RCC 7860 (cell line): ENCODE measurements around the gene ARRDC2.
"Not testable (repeated sequence)": the region's sequence is repeated elsewhere in the genome, so short reads cannot be mapped to it uniquely, and the experiment has no call there.

ENCODE experiments used
- DNase-seq: peaks from one replicate; pipeline ENCODE4 v3.0.0-alpha.2; 2015; ENCODE audit warnings: low spot score
- FAIRE-seq: peaks from 2 replicates; lab custom pipeline; 2012; peaks lifted over from hg19 to GRCh38; lab: Jason Lieb, UNC

ARRDC2 gene

GRCh38 chr19:17989425-17990094 is 18.4 kb upstream of the ARRDC2 start:
- FAIRE-seq (no peak), DNase-seq (no peak)

- no peak for DNase-seq
- FAIRE-seq, result no peak
These were observed 14.7 kb upstream of the ARRDC2 start for GRCh38 chr19:17993076-17993813.

GRCh38 chr19:17996826-17997316 is 11.1 kb upstream of the ARRDC2 start:
- DNase-seq, result peak; percentile 77
- FAIRE-seq, result no peak

GRCh38 chr19:17997969-17998826 is 9.8 kb upstream of the ARRDC2 start:
- FAIRE-seq, result no peak
- DNase-seq, result peak; percentile 23

GRCh38 chr19:17998827-17999150 is 9.2 kb upstream of the ARRDC2 start:
- FAIRE-seq (no peak), DNase-seq (no peak)

GRCh38 chr19:17999684-18000479 is 8.1 kb upstream of the ARRDC2 start:
- DNase-seq (no peak), FAIRE-seq (no peak)

- DNase-seq, result no peak
These were observed 7.5 kb upstream of the ARRDC2 start for GRCh38 chr19:18000480-18000914.

GRCh38 chr19:18000915-18001776 is 6.8 kb upstream of the ARRDC2 start:
- no peak for FAIRE-seq
- peak; percentile 78 for DNase-seq

More at GRCh38 chr19:18000480-18000914, 7.5 kb upstream of the ARRDC2 start:
- FAIRE-seq, result no peak

GRCh38 chr19:18001777-18002345 is 6.1 kb upstream of the ARRDC2 start:
- FAIRE-seq, result no peak

GRCh38 chr19:18002347-18002850 is 5.6 kb upstream of the ARRDC2 start:
- FAIRE-seq (no peak), DNase-seq (no peak)

More at GRCh38 chr19:18001777-18002345, 6.1 kb upstream of the ARRDC2 start:
- no peak for DNase-seq

GRCh38 chr19:18005750-18006149 is 2.2 kb upstream of the ARRDC2 start:
- DNase-seq, FAIRE-seq: not testable (repeated sequence)

- DNase-seq (peak; percentile 67), FAIRE-seq (no peak)
These were observed 690 bp upstream of the ARRDC2 start for GRCh38 chr19:18007044-18007916.

GRCh38 chr19:18008814-18009213 is 844 bp downstream of the ARRDC2 start:
- DNase-seq, result no peak
- FAIRE-seq, result no peak

- DNase-seq (peak; percentile 78), FAIRE-seq (peak; percentile 94)
These were observed 1.6 kb downstream of the ARRDC2 start for GRCh38 chr19:18009412-18010066.

- no peak for FAIRE-seq
- no peak for DNase-seq
These were observed 2.2 kb downstream of the ARRDC2 start for GRCh38 chr19:18010149-18010548.

GRCh38 chr19:18013210-18014111 is 5.5 kb downstream of the ARRDC2 start:
- no peak for DNase-seq
- FAIRE-seq, result no peak
